GM13976 (cell line): ENCODE results near the gene DCC.

Experiments used
- DNase-seq: peaks from one replicate; pipeline ENCODE4 v3.0.0; 2012; ENCODE audit warnings: low spot score
- in situ Hi-C: fragments of 300-500 bp; cut with MboI; formaldehyde crosslinking; loops from one replicate; pipeline ENCODE4 v1.12.0; 2022; ENCODE audit warnings: low sequenced_read_pairs, mixed read lengths, inconsistent platforms; ENCODE audit not compliant: unreplicated experiment
- TF ChIP-seq, protein P1 (sequence below): IDR thresholded peaks from 2 replicates; pipeline ENCODE4 v1.5.1; 2012; ENCODE audit warnings: borderline replicate concordance, mild to moderate bottlenecking; ENCODE audit not compliant: insufficient read depth; ENCODE audit errors: extremely low read depth, missing control alignments, control extremely low read depth

DCC gene

DNA sequence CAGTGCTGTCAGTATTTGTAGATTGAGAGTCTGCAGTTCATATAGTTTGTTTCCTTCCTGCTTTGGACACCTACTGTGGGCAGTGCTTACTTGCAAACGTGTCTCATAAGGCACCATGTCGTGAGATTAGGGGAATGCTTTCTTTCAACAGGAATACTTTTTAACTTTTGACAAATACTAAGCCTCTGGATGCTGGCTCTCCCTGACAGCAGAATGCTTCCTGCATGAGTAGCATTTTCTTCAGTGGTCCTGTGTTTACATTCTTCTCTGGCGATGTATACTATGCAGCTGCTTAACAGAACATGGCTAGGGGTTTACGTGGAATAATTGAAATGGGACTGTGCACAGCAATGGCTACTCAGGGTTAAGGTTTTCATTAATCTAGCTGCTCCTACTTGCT lies 1077.0 kb downstream of the DCC start:
- TF ChIP-seq, protein P1, sequence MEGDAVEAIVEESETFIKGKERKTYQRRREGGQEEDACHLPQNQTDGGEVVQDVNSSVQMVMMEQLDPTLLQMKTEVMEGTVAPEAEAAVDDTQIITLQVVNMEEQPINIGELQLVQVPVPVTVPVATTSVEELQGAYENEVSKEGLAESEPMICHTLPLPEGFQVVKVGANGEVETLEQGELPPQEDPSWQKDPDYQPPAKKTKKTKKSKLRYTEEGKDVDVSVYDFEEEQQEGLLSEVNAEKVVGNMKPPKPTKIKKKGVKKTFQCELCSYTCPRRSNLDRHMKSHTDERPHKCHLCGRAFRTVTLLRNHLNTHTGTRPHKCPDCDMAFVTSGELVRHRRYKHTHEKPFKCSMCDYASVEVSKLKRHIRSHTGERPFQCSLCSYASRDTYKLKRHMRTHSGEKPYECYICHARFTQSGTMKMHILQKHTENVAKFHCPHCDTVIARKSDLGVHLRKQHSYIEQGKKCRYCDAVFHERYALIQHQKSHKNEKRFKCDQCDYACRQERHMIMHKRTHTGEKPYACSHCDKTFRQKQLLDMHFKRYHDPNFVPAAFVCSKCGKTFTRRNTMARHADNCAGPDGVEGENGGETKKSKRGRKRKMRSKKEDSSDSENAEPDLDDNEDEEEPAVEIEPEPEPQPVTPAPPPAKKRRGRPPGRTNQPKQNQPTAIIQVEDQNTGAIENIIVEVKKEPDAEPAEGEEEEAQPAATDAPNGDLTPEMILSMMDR, result no peak
- in situ Hi-C loops, result no loop called here
- no peak for DNase-seq

- in situ Hi-C loops, result no loop called here
- no peak for DNase-seq
- TF ChIP-seq, protein P1, result no peak
These were observed 1081.9 kb downstream of the DCC start for GRCh38 chr18:53421869-53422268.

GRCh38 chr18:53422896-53423295 lies 1082.9 kb downstream of the DCC start:
- no peak for DNase-seq
- TF ChIP-seq, protein P1, result no peak
- in situ Hi-C loops, result no loop called here

- DNase-seq, result no peak
- in situ Hi-C loops, result no loop called here
- TF ChIP-seq, protein P1, result no peak
These were observed 1086.7 kb downstream of the DCC start for GRCh38 chr18:53426666-53427184.

- TF ChIP-seq, protein P1, result no peak
- no peak for DNase-seq
- in situ Hi-C loops, result no loop called here
These were observed 1101.9 kb downstream of the DCC start for GRCh38 chr18:53441761-53442414.

DNA sequence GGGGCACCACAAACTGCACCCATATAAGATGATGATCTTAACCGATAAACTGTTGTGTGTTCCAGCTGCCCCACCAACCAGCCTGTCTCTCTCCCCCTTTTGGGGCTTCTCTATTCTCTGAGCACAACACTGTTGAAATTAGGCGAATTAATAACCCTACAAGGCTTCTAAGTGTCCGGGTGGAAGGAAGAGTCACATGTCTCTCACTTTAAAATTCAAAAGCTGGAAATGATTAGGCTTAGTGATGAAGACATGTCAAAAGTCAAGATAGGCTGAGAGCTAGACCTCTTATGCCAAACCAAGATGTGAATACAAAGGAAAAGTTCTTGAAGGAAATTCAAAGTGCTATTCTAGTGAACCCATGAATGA lies 1102.4 kb downstream of the DCC start:
- DNase-seq, result no peak
- in situ Hi-C loops, result no loop called here

More for the DNA sequence above, 1102.4 kb downstream of the DCC start:
- TF ChIP-seq, protein P1, result no peak
